Uterus (tissue), 4 donors: ENCODE measurements around the gene BDKRB2. TPM values are rescaled to one million over a fixed set of nuclear protein-coding genes. Genes with fewer than 3 reads are reported as not detected.

Experiments used
- DNase-seq, 2 donors: peaks; one replicate each; pipeline ENCODE4 v3.0.0-alpha.2; 2019 to 2020
- H3K27ac ChIP-seq, 2 donors: fragments of 200-600 bp; sonication (generic); 1 replicate in 1 of 2; 2 replicates in 1 of 2; pipeline ENCODE4 v1.5.1; 2016 to 2018
- H3K27me3 ChIP-seq, 2 donors: fragments of 200-600 bp; sonication (generic); one replicate each; pipeline ENCODE4 v1.5.1; 2018 to 2019; ENCODE audit warnings: control low read depth in 1 of 2
- H3K36me3 ChIP-seq, 2 donors: fragments of 200-600 bp; sonication (generic); one replicate each; pipeline ENCODE4 v1.5.1; 2019; ENCODE audit warnings: control low read depth in 1 of 2
- H3K4me1 ChIP-seq, 2 donors: fragments of 200-600 bp; sonication (generic); one replicate each; pipeline ENCODE4 v1.5.1; 2018 to 2019; ENCODE audit warnings: control low read depth in 1 of 2
- H3K4me3 ChIP-seq, 2 donors: fragments of 200-600 bp; sonication (generic); 1 replicate in 1 of 2; 2 replicates in 1 of 2; pipeline ENCODE4 v1.5.1; 2018 to 2019; ENCODE audit warnings: mild to moderate bottlenecking in 1 of 2
- H3K9me3 ChIP-seq, 2 donors: fragments of 200-600 bp; sonication (generic); one replicate each; pipeline ENCODE4 v1.5.1; 2019; ENCODE audit warnings: control low read depth in 1 of 2
- POLR2A ChIP-seq, 2 donors: fragments of 450-650 bp; IDR thresholded peaks; one replicate each; pipeline ENCODE4 v1.6.1; 2016; ENCODE audit warnings: antibody characterized with exemption in 2 of 2, mild to moderate bottlenecking in 1 of 2, moderate library complexity in 1 of 2
- intact Hi-C: fragments of 100-400 bp; cut with DNase I; formaldehyde crosslinking; loops from one replicate; pipeline ENCODE4 v1.15.1; 2023; ENCODE audit warnings: low total_unique reads
- total RNA-seq, 4 donors: library from RNA; depleted of rRNA in 3 of 4; stranded (reverse); fragments of >200 nt in 3 of 4; gene quantifications; one replicate each; pipeline versions ENCODE4 v1.1.0 to v1.2.4, GENCODE V29; 2014 to 2023
- TF ChIP-seq, protein P1 (sequence below), 4 experiments: fragments of 200-600 bp in 2 of 4; fragments of 450-650 bp in 2 of 4; sonication (generic) in 2 of 4; IDR thresholded peaks; one replicate each; pipeline ENCODE4 v1.5.1; 2016 to 2019; ENCODE audit warnings: antibody characterized with exemption in 4 of 4, mild to moderate bottlenecking in 2 of 4, moderate library complexity in 1 of 4
- donor health status: DM: yes; HTN: yes; CAD: no.

BDKRB2 gene
- total RNA-seq, 4 donors from 2014 or later = 4.4 to 34.6 (median 11.1) TPM

DNA sequence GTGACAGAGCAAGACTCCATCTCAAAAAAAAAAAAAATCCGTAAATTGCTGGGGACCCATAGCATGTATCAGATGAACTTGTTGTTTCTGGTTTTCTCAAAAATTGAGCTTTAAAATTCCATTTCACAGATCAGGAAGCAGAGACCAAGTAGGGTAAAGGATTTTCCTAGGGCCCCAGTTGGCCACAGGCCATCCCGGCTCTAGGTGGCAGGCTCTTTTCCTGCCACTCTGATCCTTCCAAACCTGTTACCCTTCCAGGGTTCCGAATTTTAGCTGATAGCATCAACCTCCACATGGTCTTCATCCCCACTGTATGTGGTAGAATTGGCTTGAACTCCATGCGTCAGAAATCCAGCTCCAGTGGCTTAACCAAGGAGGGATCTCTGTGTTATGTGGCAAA is 36.1 kb upstream of the BDKRB2 start:
- no peak overlapping the region for H3K4me3 ChIP-seq
- intact Hi-C loops = no loop called here
- H3K27me3 ChIP-seq = no peaks in the 10 kb centered on the region
- no peaks in the 10 kb centered on the region for H3K9me3 ChIP-seq
- no peak for TF ChIP-seq POLR2A (IDR thresholded peaks at IDR 0.05)
- TF ChIP-seq, protein P1, sequence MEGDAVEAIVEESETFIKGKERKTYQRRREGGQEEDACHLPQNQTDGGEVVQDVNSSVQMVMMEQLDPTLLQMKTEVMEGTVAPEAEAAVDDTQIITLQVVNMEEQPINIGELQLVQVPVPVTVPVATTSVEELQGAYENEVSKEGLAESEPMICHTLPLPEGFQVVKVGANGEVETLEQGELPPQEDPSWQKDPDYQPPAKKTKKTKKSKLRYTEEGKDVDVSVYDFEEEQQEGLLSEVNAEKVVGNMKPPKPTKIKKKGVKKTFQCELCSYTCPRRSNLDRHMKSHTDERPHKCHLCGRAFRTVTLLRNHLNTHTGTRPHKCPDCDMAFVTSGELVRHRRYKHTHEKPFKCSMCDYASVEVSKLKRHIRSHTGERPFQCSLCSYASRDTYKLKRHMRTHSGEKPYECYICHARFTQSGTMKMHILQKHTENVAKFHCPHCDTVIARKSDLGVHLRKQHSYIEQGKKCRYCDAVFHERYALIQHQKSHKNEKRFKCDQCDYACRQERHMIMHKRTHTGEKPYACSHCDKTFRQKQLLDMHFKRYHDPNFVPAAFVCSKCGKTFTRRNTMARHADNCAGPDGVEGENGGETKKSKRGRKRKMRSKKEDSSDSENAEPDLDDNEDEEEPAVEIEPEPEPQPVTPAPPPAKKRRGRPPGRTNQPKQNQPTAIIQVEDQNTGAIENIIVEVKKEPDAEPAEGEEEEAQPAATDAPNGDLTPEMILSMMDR (IDR thresholded peaks at IDR 0.05) = no peak
- H3K36me3 ChIP-seq = no peaks in the 10 kb centered on the region
- no peaks in the 10 kb centered on the region for H3K4me1 ChIP-seq
- no peak for DNase-seq
- H3K27ac ChIP-seq = no peak overlapping the region

DNA sequence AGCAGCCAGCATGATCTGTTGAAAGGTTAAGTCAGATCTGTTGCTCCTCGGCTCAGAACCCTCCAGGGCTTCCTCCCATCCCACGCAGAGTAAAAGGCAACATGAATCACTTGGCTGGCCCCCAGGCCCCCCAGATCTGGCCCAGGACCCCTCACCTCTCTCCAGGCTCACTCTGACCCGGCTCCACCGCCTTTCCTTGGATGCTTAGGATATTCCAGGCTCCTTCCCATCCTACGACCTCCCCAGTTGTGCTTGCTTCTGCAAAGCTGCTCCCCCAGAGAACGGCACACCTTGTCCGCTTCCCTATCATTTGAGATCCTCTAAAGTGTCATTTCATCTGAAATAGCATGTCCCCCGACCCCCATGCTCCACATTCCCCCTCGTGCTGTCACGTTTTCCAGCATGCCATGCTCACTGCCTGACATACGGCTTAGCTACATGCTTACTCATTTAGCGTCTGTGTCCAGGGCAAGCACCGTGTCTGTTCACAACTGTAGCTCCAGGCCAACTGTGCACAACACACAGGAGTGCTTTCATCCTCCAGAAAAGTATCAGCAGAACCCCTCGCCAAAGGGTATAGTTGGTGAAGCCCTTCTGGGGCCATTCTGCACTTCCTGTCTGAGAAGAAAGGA is 33.6 kb upstream of the BDKRB2 start:
- Histone ChIP-seq H3K9me3 (no peaks in the 10 kb centered on the region), H3K4me1 (no peaks in the 10 kb centered on the region), H3K27ac (no peak overlapping the region), H3K36me3 (no peaks in the 10 kb centered on the region), H3K4me3 (no peak overlapping the region), H3K27me3 (no peaks in the 10 kb centered on the region)
- TF ChIP-seq POLR2A (IDR thresholded peaks at IDR 0.05) = no peak
- TF ChIP-seq, protein P1 (IDR thresholded peaks at IDR 0.05) = no peak
- DNase-seq = no peak
- intact Hi-C loops = no loop called here

DNA sequence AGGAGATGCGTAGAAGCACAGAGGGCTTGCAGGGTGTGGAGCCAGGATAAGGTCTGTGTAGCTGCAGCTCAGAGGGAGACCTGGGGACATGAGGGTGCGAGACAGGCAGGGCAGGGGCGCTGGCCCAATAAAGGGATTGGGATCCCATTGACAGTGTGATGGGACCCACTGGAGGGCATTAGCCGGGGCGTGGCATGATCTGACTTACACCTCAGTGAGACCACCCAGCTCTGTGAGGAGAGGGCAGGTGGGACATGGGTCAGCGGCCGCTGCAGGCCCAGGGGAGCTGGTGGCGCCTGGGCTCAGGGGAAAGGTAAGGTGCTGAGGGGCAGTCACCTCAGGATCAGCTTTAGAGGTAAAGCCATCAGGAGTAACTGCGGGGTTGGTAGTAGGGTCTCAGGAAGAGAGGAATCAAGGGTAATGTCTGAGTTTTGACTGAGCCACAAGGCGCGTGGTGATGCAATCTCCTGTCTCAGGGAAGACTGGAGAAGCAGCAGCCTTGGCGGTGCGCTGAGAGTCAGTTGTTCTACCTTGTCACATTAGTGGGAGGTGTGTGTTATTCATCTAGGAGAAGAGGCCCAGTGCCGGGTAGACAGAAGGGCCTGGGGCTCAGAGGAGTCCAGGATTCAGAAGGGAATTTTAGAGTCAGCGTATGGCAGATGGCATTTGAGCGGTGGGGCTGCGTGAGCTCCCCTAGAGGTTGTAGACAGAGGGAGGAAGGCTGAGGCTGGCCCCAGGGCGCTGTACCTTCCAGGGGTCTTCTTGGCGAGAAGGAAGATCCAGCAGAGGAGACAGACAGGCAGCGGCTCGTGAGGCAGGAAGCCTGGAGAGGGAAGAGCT is 30.8 kb upstream of the BDKRB2 start:
- H3K4me1 ChIP-seq = peaks cover 8 to 10% of the 10 kb centered on the region in 2 donors
- H3K27ac ChIP-seq = no peak overlapping the region
- no peak overlapping the region for H3K4me3 ChIP-seq
- no peaks in the 10 kb centered on the region for H3K9me3 ChIP-seq
- H3K27me3 ChIP-seq = no peaks in the 10 kb centered on the region
- H3K36me3 ChIP-seq = no peaks in the 10 kb centered on the region
- TF ChIP-seq POLR2A (IDR thresholded peaks at IDR 0.05) = no peak
- TF ChIP-seq, protein P1 (IDR thresholded peaks at IDR 0.05) = no peak
- no peak for DNase-seq
- intact Hi-C loops = no loop called here

DNA sequence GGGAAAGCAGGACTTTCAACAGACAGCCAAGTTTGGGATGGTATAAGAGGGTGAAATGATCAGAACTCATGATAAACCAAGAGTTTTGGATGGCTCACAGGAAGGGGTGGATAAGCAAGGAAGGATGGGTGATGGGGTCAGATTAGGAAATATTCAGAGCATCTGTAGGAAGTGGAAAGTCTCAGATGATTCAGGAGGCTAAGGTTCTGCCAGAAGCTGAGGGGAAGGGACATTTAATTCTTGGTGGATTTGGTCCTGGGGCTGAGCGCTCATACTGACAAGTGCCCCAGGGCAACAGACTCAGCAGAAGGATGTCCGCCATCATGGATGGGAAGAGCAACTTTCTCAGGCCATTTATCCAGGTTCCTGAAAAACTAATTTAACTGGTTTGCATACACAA is 28.4 kb upstream of the BDKRB2 start:
- TF ChIP-seq POLR2A (IDR thresholded peaks at IDR 0.05) = no peak
- TF ChIP-seq, protein P1 (IDR thresholded peaks at IDR 0.05) = no peak
- no peak for DNase-seq
- H3K4me3 ChIP-seq = no peak overlapping the region
- H3K27ac ChIP-seq = peak overlapping the region; percentile 53 to 54
- H3K27me3 ChIP-seq = no peaks in the 10 kb centered on the region
- H3K36me3 ChIP-seq = no peaks in the 10 kb centered on the region
- H3K9me3 ChIP-seq = no peaks in the 10 kb centered on the region
- H3K4me1 ChIP-seq = peaks cover 8 to 10% of the 10 kb centered on the region in 2 donors
- intact Hi-C loops = no loop called here

DNA sequence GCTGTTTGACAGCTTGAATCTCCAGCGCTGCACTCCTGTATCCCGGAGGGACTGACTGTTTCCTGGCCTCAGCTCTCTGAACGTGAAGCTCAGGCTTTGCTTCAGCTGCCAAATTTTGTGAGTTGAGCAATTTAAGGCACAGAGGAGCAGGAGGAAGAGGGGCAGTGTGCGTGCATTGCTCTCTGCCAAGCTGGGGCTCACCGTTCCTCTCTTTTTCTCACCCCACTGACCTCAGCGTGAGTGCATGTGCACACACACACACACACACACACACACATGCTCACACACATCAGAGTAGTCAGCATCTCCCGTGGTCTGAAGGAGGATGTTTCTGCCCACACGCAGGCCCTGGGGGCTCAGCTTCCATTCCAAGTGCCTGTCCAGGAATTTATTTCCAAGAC is 27.8 kb upstream of the BDKRB2 start:
- DNase-seq = peak; percentile 70 to 72
- Histone ChIP-seq H3K27me3 (no peaks in the 10 kb centered on the region), H3K36me3 (no peaks in the 10 kb centered on the region), H3K4me3 (no peak overlapping the region), H3K4me1 (peaks cover 8 to 10% of the 10 kb centered on the region in 2 donors), H3K9me3 (no peaks in the 10 kb centered on the region), H3K27ac (peak overlapping the region; percentile 54)
- TF ChIP-seq POLR2A (IDR thresholded peaks at IDR 0.05) = no peak
- TF ChIP-seq, protein P1 (IDR thresholded peaks at IDR 0.05) = no peak
- intact Hi-C loops = no loop called here
